GM12878 (cell line): Measurements from ENCODE around the gene BTBD9. TPM values are rescaled to one million over a fixed set of nuclear protein-coding genes. Genes with fewer than 3 reads are reported as not detected.
A peak's percentile ranks its signal among the peaks of the same experiment; 100 is the strongest.

ENCODE experiments used
- ATAC-seq: fragments of 200-7000 bp; cut with Tn5 transposase; 3 replicates; pipeline ENCODE4 v1.9.1; 2020; ENCODE audit warnings: mild to moderate bottlenecking, moderate library complexity
- BruUV-seq: library from RNA; stranded (reverse); fragments of 400-500 nt; replicated peaks from 2 replicates; lab custom pipeline; 2021; lab: Mats Ljungman, UMichigan
- CTCF ChIA-PET: fragments of 300-600 bp; sonication (Branson Sonifier 250); formaldehyde crosslinking; extraction: SDS; loops from one replicate; lab custom pipeline; 2021; ENCODE audit warnings: inconsistent platforms; lab: Yijun Ruan, JAX
- POLR2A ChIA-PET: fragments of 350-600 bp; formaldehyde crosslinking; extraction: SDS; loops from one replicate; lab custom pipeline; 2021; ENCODE audit warnings: inconsistent platforms; lab: Charles Lee
- RAD21 ChIA-PET: fragments of 300-600 bp; sonication (Branson Sonifier 250); formaldehyde crosslinking; loops from one replicate; lab custom pipeline; 2023; ENCODE audit warnings: antibody characterized with exemption; ENCODE audit not compliant: unreplicated experiment; lab: Charles Lee
- SMC1A ChIA-PET: fragments of 300-600 bp; sonication (Branson Sonifier 250); formaldehyde crosslinking; loops from one replicate; lab custom pipeline; 2023; ENCODE audit not compliant: unreplicated experiment, uncharacterized antibody; lab: Charles Lee
- DNase-seq: peaks from one replicate; pipeline ENCODE4 v3.0.0-alpha.2; 2011; ENCODE audit warnings: low read depth, low spot score
- FAIRE-seq: peaks from 3 replicates; lab custom pipeline; 2011; peaks lifted over from hg19 to GRCh38; lab: Jason Lieb, UNC
- H2AFZ ChIP-seq: 2 replicates; pipeline ENCODE4 v1.6.0; 2011; ENCODE audit warnings: low read depth, low read length, control low read depth; ENCODE audit not compliant: control insufficient read depth
- H3K27ac ChIP-seq: 2 replicates; pipeline ENCODE4 v1.5.1; 2011; ENCODE audit warnings: control low read depth; ENCODE audit not compliant: control insufficient read depth, insufficient read depth
- H3K27me3 ChIP-seq, 2 experiments: replicated peaks in 1 of 2; 2 replicates each; pipeline versions ENCODE4 v1.6.0 to v1.6.1; 2011; ENCODE audit warnings: low read length in 1 of 2; ENCODE audit not compliant: control insufficient read depth in 2 of 2, insufficient read depth in 2 of 2
- H3K36me3 ChIP-seq, 2 experiments: 2 replicates each; pipeline ENCODE4 v1.5.1; 2011; ENCODE audit warnings: low read length in 1 of 2; ENCODE audit not compliant: control insufficient read depth in 2 of 2, insufficient read depth in 2 of 2
- H3K4me1 ChIP-seq: 2 replicates; pipeline ENCODE4 v1.6.1; 2011; ENCODE audit warnings: mild to moderate bottlenecking, low read length, moderate library complexity, mixed read lengths; ENCODE audit not compliant: control insufficient read depth, insufficient read depth
- H3K4me2 ChIP-seq: 2 replicates; pipeline ENCODE4 v1.6.0; 2011; ENCODE audit warnings: control low read depth; ENCODE audit not compliant: control insufficient read depth, insufficient read depth
- H3K4me3 ChIP-seq: fragments of 200-600 bp; sonication (generic); 2 replicates; pipeline ENCODE4 v1.5.1; 2016
- H3K79me2 ChIP-seq: 2 replicates; pipeline ENCODE4 v1.6.0; 2011; ENCODE audit warnings: low read length; ENCODE audit not compliant: control insufficient read depth, insufficient read depth
- H3K9ac ChIP-seq: 2 replicates; pipeline ENCODE4 v1.8.0; 2011; ENCODE audit warnings: low read length, control low read depth, mixed read lengths; ENCODE audit not compliant: control insufficient read depth, insufficient read depth
- H3K9me3 ChIP-seq: replicated peaks from 3 replicates; pipeline ENCODE4 v1.5.1; 2011; ENCODE audit warnings: mild to moderate bottlenecking, low read length; ENCODE audit not compliant: control insufficient read depth, insufficient read depth
- H4K20me1 ChIP-seq: 2 replicates; pipeline ENCODE4 v1.6.0; 2011; ENCODE audit not compliant: control insufficient read depth, insufficient read depth
- BMI1 ChIP-seq: fragments of 450-650 bp; IDR thresholded peaks from 2 replicates; pipeline ENCODE4 v1.6.1; 2016; ENCODE audit warnings: mild to moderate bottlenecking, moderate library complexity, borderline replicate concordance
- E2F8 ChIP-seq: fragments of 450-650 bp; IDR thresholded peaks from 2 replicates; pipeline ENCODE4 v1.6.1; 2018; ENCODE audit warnings: mild to moderate bottlenecking, low read depth, moderate library complexity; ENCODE audit not compliant: partially characterized antibody
- ELK1 ChIP-seq: IDR thresholded peaks from 2 replicates; pipeline ENCODE4 v1.6.1; 2012; ENCODE audit warnings: low read depth, low read length, improper control_type of control experiment
- IKZF2 ChIP-seq, 2 experiments: fragments of 450-650 bp; IDR thresholded peaks; 2 replicates each; pipeline ENCODE4 v1.6.1; 2017; ENCODE audit warnings: mild to moderate bottlenecking in 2 of 2, moderate library complexity in 2 of 2
- NFXL1 ChIP-seq: fragments of 450-650 bp; IDR thresholded peaks from 2 replicates; pipeline ENCODE4 v1.6.1; 2017; ENCODE audit warnings: antibody characterized with exemption, mild to moderate bottlenecking, borderline replicate concordance
- NFYB ChIP-seq: IDR thresholded peaks from 2 replicates; pipeline ENCODE4 v1.6.1; 2011; ENCODE audit warnings: low read depth, mild to moderate bottlenecking, low read length, improper control_type of control experiment, moderate library complexity; ENCODE audit not compliant: insufficient read depth
- RAD51 ChIP-seq: fragments of 450-650 bp; IDR thresholded peaks from 2 replicates; pipeline ENCODE4 v1.6.1; 2016; ENCODE audit warnings: moderate library complexity, mild to moderate bottlenecking, inconsistent platforms
- RCOR1 ChIP-seq: conservative IDR thresholded peaks from 2 replicates; pipeline ENCODE4 v1.6.1; 2012; ENCODE audit warnings: low read depth, low read length, improper control_type of control experiment
- RELA ChIP-seq: fragments of 450-650 bp; IDR thresholded peaks from 2 replicates; pipeline ENCODE4 v1.8.0; 2014; ENCODE audit warnings: borderline replicate concordance; ENCODE audit not compliant: partially characterized antibody
- RUNX3 ChIP-seq: IDR thresholded peaks from 2 replicates; pipeline ENCODE4 v1.6.1; 2012; ENCODE audit warnings: low read length, inconsistent platforms
- TBL1XR1 ChIP-seq: IDR thresholded peaks from 2 replicates; pipeline ENCODE4 v1.6.1; 2012; ENCODE audit warnings: low read depth, low read length, improper control_type of control experiment
- ZNF207 ChIP-seq: fragments of 450-650 bp; IDR thresholded peaks from 2 replicates; pipeline ENCODE4 v1.6.1; 2014; ENCODE audit warnings: antibody characterized with exemption, mild to moderate bottlenecking, borderline replicate concordance
- ZNF217 ChIP-seq: fragments of 450-650 bp; IDR thresholded peaks from 2 replicates; pipeline ENCODE4 v1.6.1; 2017; ENCODE audit warnings: antibody characterized with exemption, mild to moderate bottlenecking
- ZNF274 ChIP-seq: IDR thresholded peaks from one replicate; pipeline ENCODE4 v1.8.0; 2011; ENCODE audit not compliant: insufficient read length, insufficient read depth
- WGBS: methylation state at CpG from one replicate; pipeline ENCODE4 v1.1.6; 2016; ENCODE audit warnings: low lambda C conversion rate; ENCODE audit not compliant: insufficient replicate concordance, insufficient coverage; ENCODE audit errors: missing lambda C conversion rate; 5-methylcytosine and 5-hydroxymethylcytosine counted together
- in situ Hi-C: fragments of 300-500 bp; cut with MboI; formaldehyde crosslinking; loops from 9 replicates; pipeline ENCODE4 v1.14.3; 2018; ENCODE audit warnings: mixed read lengths
- intact Hi-C: fragments of 100-400 bp; cut with micrococcal nuclease; formaldehyde crosslinking; loops from one replicate; pipeline ENCODE4 v1.14.2; 2022; ENCODE audit not compliant: unreplicated experiment
- polyA plus RNA-seq, 11 experiments: library from polyadenylated mRNA; depleted of rRNA in 4 of 11; unstranded in 6 of 11; stranded (reverse) in 5 of 11; fragments of >200 nt; fragmentation: Nextera tagmentation in 4 of 11; fragmentation: Illumina TruSeq in 1 of 11; extraction: Ambion mirVana in 4 of 11; extraction: Trizol in 1 of 11; gene quantifications; 1 replicate in 1 of 11; 2 replicates in 10 of 11; pipeline versions ENCODE4 v1.2.1 to v1.2.3, GENCODE V29; 2011 to 2016; ENCODE audit warnings: inconsistent platforms in 2 of 11, missing spikeins in 2 of 11, low read depth in 1 of 11
- total RNA-seq, 4 experiments: library from RNA; depleted of rRNA in 3 of 4; stranded (reverse); fragments of >200 nt in 3 of 4; fragmentation: Illumina TruSeq in 1 of 4; extraction: Trizol in 1 of 4; gene quantifications; 2 replicates each; pipeline versions ENCODE4 v1.2.1 to v1.2.3, GENCODE V29; 2013 to 2021

BTBD9 gene
- total and polyA plus RNA-seq, 10 of the 15 experiments (the other 5 are each of a cell fraction or from before 2014, with no cell fraction given): 0.22 to 8.6 (median 4.6) TPM

GRCh38 chr6:38639498-38640215 lies at the start of gene BTBD9 (continued):
- TF ChIP-seq RAD51 (no peak), BMI1 (no peak), NFYB (no peak), TBL1XR1 (no peak), ELK1 (no peak), RCOR1 (no peak), ZNF207 (no peak)

- Histone ChIP-seq H3K4me2 (peak overlapping the region; percentile 62), H3K9me3 (no peaks in the 10 kb centered on the region; the same call in 2 of the 3 replicates), H3K27ac (peak overlapping the region; percentile 65), H3K4me1 (peaks cover 13% of the 10 kb centered on the region), H3K36me3 (peaks cover 0 to 6% of the 10 kb centered on the region in 2 experiments; a peak in 2 of 4 replicates), H3K79me2 (peaks cover 27% of the 10 kb centered on the region), H2AFZ (peak overlapping the region; percentile 80), H4K20me1 (no peaks in the 10 kb centered on the region), H3K4me3 (peak overlapping the region; percentile 28; the same call in 1 of the 2 replicates), H3K27me3 (no peaks in the 10 kb centered on the region), H3K9ac (peak overlapping the region; percentile 58)
- ChIA-PET POLR2A (interaction anchor here (0.6 to 1.5 kb wide), 4 partner anchors 11 to 1129 kb away, joined by 3 to 5 read pairs (median 4); no protein-coding TSS in a partner anchor), SMC1A (interaction anchor here (0.6 to 2.0 kb wide), 9 partner anchors 7 to 229 kb away, joined by 3 to 14 read pairs (median 4); no protein-coding TSS in a partner anchor), RAD21 (interaction anchor here (0.6 to 1.7 kb wide), 14 partner anchors 9 to 859 kb away, joined by 3 to 10 read pairs (median 3); partner anchors contain the start of genes BTBD9 and GLO1), CTCF (interaction anchor here (0.9 to 2.4 kb wide), 9 partner anchors 9 to 311 kb away, joined by 3 to 8 read pairs (median 3); partner anchors contain the start of gene GLO1)
- in situ Hi-C loops: no loop called here
- WGBS: 81% methylated on average over 6 of the region's 6 CpGs
- ATAC-seq: peak; percentile 96
- no peak for FAIRE-seq
- peak; percentile 59 for DNase-seq
- intact Hi-C loops: no loop called here
- no TSS peak for BruUV-seq
- no peak for TF ChIP-seq ZNF274
- no peak for TF ChIP-seq RELA
- no peak for TF ChIP-seq ZNF217
- peak; percentile 89; the same call in 1 of the 2 replicates for TF ChIP-seq NFXL1
- TF ChIP-seq E2F8: no peak
- peak; percentile 39 to 41; a peak in 2 of 4 replicates for TF ChIP-seq IKZF2 (IDR thresholded peaks at IDR 0.05)
- peak; percentile 31; the same call in 1 of the 2 replicates for TF ChIP-seq RUNX3
Measured at GRCh38 chr6:38688579-38689087, 48.9 kb upstream of the BTBD9 start.
